Measurements from ENCODE around the gene PCED1A. TPM values are rescaled to one million over a fixed set of nuclear protein-coding genes. Genes with fewer than 3 reads are reported as not detected.
A peak's percentile ranks its signal among the peaks of the same experiment; 100 is the strongest.
"Not testable (repeated sequence)": the region's sequence is repeated elsewhere in the genome, so short reads cannot be mapped to it uniquely, and the experiment has no call there.

The PCED1A gene
- total and polyA plus RNA-seq, 2 donors: 25.1 to 105 TPM

DNA sequence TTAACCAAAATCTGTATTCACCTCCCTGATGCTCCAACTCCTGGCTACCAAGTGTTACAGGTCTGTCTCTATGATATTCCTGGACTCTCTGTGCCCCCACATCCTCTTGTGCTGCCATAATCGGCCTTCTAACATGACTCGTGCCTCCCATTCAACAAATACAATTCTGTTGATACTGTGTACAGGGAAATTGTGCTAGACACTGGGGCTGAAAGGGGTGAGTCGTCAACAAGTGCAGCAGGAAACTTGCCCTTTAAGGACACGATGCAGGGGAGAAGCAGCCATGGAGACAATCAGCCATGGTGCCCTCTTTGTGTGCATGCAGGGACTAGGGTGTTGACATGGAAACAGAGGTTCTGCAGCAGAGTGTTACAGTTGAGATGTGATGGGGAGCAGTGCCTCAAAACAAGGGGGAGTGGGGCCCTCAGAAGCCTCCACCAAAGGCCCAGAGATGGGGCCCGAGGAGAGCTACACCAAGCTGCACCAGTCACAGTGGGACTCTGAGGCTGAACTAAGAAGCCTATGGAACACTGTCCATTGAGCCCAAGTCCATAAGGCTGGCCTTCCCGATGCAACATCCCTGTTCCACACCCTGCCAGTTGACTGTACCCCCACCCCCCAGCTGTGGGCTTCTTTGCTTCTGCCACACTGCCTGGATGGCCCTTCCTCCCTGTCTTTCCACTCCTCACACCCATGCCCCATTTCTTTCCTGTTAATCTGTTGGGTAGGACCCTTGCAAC is 3.1 kb downstream of the PCED1A start:
- 94% methylated on average over 6 of the region's 6 CpGs for WGBS
- no peak for DNase-seq (ENCODE audit: low read depth in 6 of 9, low spot score in 9 of 9)
- H3K4me1 ChIP-seq (ENCODE audit: control insufficient read depth in 2 of 2, insufficient read depth in 2 of 2, low read length in 2 of 2): peaks cover 11 to 14% of the 10 kb centered on the region in 2 donors
- H3K9me3 ChIP-seq (ENCODE audit: control insufficient read depth in 2 of 2, insufficient read depth in 1 of 2, low read length in 1 of 2): no peaks in the 10 kb centered on the region
- no peaks in the 10 kb centered on the region for H3K27me3 ChIP-seq (ENCODE audit: control insufficient read depth in 2 of 2, insufficient read depth in 1 of 2, low read length in 1 of 2)
- no peak overlapping the region for H3K27ac ChIP-seq (ENCODE audit: low read depth in 1 of 2, low read length in 1 of 2)
- H3K4me3 ChIP-seq (ENCODE audit: low read length in 2 of 2): no peak overlapping the region
- H3K36me3 ChIP-seq (ENCODE audit: control insufficient read depth in 2 of 2, insufficient read depth in 2 of 2, low read length in 1 of 2): peaks cover 0 to 6% of the 10 kb centered on the region in 2 donors

DNA sequence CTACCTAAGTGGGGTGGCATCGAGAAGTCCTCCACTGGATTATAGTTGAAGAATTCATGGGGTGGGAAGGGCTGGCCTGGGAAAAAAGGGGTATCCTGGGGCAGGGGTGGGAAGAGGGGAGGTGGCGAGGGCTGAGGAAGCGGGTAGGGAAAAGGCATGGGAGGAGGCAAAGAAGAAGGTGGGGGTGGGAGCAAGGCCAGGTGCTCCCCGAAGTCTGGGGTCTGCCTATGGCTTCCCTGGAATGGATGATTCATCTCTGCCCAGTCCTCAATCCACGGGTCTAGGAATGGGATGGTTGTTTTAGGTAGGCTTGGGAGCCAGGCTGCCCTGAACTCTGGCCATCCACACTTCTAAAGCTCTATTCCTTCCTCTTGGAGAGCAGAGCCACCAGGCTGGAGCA is 4.4 kb downstream of the PCED1A start:
- no peak for DNase-seq (ENCODE audit: low read depth in 6 of 9, low spot score in 9 of 9)
- H3K27ac ChIP-seq (ENCODE audit: low read depth in 1 of 2, low read length in 1 of 2): no peak overlapping the region
- peaks cover 6 to 8% of the 10 kb centered on the region in 2 donors for H3K4me1 ChIP-seq (ENCODE audit: control insufficient read depth in 2 of 2, insufficient read depth in 2 of 2, low read length in 2 of 2)
- WGBS: 87% methylated on average over 5 of the region's 5 CpGs
- H3K4me3 ChIP-seq (ENCODE audit: low read length in 2 of 2): no peak overlapping the region
- H3K9me3 ChIP-seq (ENCODE audit: control insufficient read depth in 2 of 2, insufficient read depth in 1 of 2, low read length in 1 of 2): no peaks in the 10 kb centered on the region
- H3K36me3 ChIP-seq (ENCODE audit: control insufficient read depth in 2 of 2, insufficient read depth in 2 of 2, low read length in 1 of 2): peaks cover 0 to 6% of the 10 kb centered on the region in 2 donors
- no peaks in the 10 kb centered on the region for H3K27me3 ChIP-seq (ENCODE audit: control insufficient read depth in 2 of 2, insufficient read depth in 1 of 2, low read length in 1 of 2)

DNA sequence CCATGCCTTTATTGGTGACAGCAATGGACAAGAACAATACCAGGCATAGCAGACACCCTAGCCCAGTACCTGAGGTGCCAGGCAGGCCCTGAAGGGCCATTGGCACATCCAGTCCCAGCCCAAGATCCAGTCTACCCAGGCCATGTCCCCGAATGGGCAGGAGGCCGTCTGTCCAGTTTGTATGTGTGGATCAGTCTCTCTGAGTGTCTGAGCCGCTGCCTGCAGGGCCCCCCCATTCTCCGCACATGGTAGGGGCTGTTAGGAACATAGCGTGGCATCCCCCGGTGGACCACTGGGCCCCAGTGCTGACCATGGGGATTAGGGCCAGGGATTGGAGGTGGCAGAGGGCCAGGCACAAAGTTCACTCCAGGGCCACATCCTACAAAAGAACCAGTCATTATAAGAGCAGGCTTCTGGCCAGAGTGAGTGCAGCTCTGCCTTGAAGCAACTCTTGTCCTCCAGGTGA is 5.1 kb downstream of the PCED1A start:
- H3K27me3 ChIP-seq (ENCODE audit: control insufficient read depth in 2 of 2, insufficient read depth in 1 of 2, low read length in 1 of 2): no peaks in the 10 kb centered on the region
- no peak for DNase-seq (ENCODE audit: low read depth in 6 of 9, low spot score in 9 of 9)
- WGBS: 99% methylated on average over 6 of the region's 6 CpGs

DNA sequence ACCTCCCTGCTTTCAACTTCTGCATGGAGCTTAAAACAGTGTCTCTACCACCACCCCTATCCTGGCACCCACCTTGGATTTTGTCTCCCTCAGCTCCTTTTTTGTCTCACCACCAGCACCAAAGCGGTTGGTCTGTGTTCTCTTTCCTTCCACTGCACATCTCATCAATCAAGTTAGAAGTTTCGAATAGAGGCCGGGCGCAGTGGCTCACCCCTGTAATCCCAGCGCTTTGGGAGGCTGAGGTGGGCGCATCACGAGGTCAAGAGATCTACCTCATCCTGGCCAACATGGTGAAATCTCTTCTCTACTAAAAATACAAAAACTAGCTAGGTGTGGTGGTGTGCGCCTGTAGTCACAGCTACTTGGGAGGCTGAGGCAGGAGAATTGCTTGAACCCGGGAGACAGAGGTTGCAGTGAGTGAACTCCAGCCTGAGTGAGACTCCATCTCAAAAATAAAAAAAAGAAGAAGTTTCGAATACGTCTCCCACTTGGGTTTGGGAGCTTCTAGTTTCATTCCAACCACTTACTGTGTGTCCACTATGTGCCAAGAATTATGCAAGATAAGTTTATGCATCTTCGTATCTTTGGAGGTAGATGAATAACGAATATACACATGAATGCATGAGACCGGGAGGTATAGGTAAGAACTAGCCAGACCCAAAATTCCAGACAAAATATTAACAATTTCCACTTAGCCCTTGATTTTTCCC is 5.9 kb downstream of the PCED1A start:
- Histone ChIP-seq H3K27me3 (ENCODE audit: control insufficient read depth in 2 of 2, insufficient read depth in 1 of 2, low read length in 1 of 2) (peaks cover 0 to 4% of the 10 kb centered on the region in 2 donors), H3K4me1 (ENCODE audit: control insufficient read depth in 2 of 2, insufficient read depth in 2 of 2, low read length in 2 of 2) (peaks cover 0 to under 1% of the 10 kb centered on the region in 2 donors), H3K9me3 (ENCODE audit: control insufficient read depth in 2 of 2, insufficient read depth in 1 of 2, low read length in 1 of 2) (no peaks in the 10 kb centered on the region), H3K36me3 (ENCODE audit: control insufficient read depth in 2 of 2, insufficient read depth in 2 of 2, low read length in 1 of 2) (peaks cover 0 to 6% of the 10 kb centered on the region in 2 donors), H3K27ac (ENCODE audit: low read depth in 1 of 2, low read length in 1 of 2) (no peak overlapping the region), H3K4me3 (ENCODE audit: low read length in 2 of 2) (no peak overlapping the region)
- no peak for DNase-seq (ENCODE audit: low read depth in 6 of 9, low spot score in 9 of 9)
- WGBS: 98% methylated on average over 14 of the region's 14 CpGs

More for the DNA sequence above, 5.1 kb downstream of the PCED1A start:
- no peaks in the 10 kb centered on the region for H3K9me3 ChIP-seq (ENCODE audit: control insufficient read depth in 2 of 2, insufficient read depth in 1 of 2, low read length in 1 of 2)
- H3K27ac ChIP-seq (ENCODE audit: low read depth in 1 of 2, low read length in 1 of 2): no peak overlapping the region
- H3K4me1 ChIP-seq (ENCODE audit: control insufficient read depth in 2 of 2, insufficient read depth in 2 of 2, low read length in 2 of 2): peaks cover 4 to 8% of the 10 kb centered on the region in 2 donors
- no peak overlapping the region for H3K4me3 ChIP-seq (ENCODE audit: low read length in 2 of 2)
- H3K36me3 ChIP-seq (ENCODE audit: control insufficient read depth in 2 of 2, insufficient read depth in 2 of 2, low read length in 1 of 2): peaks cover 0 to 6% of the 10 kb centered on the region in 2 donors

DNA sequence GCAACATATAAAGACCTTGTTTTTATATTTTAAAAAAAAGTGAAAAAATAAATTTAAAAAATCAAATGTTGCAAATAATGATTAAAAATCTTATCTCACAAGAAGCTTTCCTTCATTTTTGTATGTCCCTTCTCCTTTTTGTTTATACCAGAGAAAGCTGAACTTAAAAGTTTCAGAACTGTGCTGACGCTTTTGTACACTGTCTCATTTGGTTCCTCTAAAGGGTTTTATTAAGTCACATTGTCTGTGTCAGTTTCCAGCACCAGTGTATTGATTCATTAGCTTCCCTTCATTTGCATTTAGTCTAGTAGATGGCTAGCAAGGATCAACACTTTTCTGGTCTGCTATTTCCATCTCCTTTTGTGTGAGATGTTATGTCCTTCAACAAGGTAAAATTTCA is 6.7 kb downstream of the PCED1A start:
- no peak overlapping the region for H3K27ac ChIP-seq (ENCODE audit: low read depth in 1 of 2, low read length in 1 of 2)
- WGBS: 96% methylated on average over 1 of the region's 1 CpG
- H3K4me1 ChIP-seq (ENCODE audit: control insufficient read depth in 2 of 2, insufficient read depth in 2 of 2, low read length in 2 of 2): no peaks in the 10 kb centered on the region
- peaks cover 0 to 6% of the 10 kb centered on the region in 2 donors for H3K36me3 ChIP-seq (ENCODE audit: control insufficient read depth in 2 of 2, insufficient read depth in 2 of 2, low read length in 1 of 2)
- H3K27me3 ChIP-seq (ENCODE audit: control insufficient read depth in 2 of 2, insufficient read depth in 1 of 2, low read length in 1 of 2): peaks cover 2 to 9% of the 10 kb centered on the region in 2 donors
- no peaks in the 10 kb centered on the region for H3K9me3 ChIP-seq (ENCODE audit: control insufficient read depth in 2 of 2, insufficient read depth in 1 of 2, low read length in 1 of 2)
- no peak overlapping the region for H3K4me3 ChIP-seq (ENCODE audit: low read length in 2 of 2)
- no peak for DNase-seq (ENCODE audit: low read depth in 6 of 9, low spot score in 9 of 9)

DNA sequence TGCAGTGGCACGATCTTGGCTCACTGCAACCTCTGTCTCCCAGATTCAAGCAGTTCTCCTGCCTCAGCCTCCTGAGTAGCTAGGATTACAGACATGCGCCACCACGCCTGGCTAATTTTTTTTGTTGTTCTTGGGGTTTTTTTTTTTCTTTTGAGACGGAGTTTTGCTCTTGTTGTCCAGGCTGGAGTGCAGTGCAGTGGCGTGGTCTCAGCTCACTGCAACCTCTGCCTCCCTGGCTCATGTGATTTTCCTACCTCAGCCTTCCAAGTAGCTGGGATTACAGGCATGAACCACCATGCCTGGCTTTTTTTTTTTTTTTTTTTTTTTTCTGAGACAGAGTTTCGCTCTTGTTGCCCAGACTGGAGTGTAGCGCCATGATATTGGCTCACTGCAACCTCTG is 9.2 kb downstream of the PCED1A start:
- peaks cover 5 to 19% of the 10 kb centered on the region in 2 donors for H3K27me3 ChIP-seq (ENCODE audit: control insufficient read depth in 2 of 2, insufficient read depth in 1 of 2, low read length in 1 of 2)
- H3K4me3 ChIP-seq (ENCODE audit: low read length in 2 of 2); DNase-seq (ENCODE audit: low read depth in 6 of 9, low spot score in 9 of 9); H3K9me3 ChIP-seq (ENCODE audit: control insufficient read depth in 2 of 2, insufficient read depth in 1 of 2, low read length in 1 of 2); H3K4me1 ChIP-seq (ENCODE audit: control insufficient read depth in 2 of 2, insufficient read depth in 2 of 2, low read length in 2 of 2); H3K27ac ChIP-seq (ENCODE audit: low read depth in 1 of 2, low read length in 1 of 2); H3K36me3 ChIP-seq (ENCODE audit: control insufficient read depth in 2 of 2, insufficient read depth in 2 of 2, low read length in 1 of 2): not testable (repeated sequence)
- 95% methylated on average over 7 of the region's 7 CpGs for WGBS

DNA sequence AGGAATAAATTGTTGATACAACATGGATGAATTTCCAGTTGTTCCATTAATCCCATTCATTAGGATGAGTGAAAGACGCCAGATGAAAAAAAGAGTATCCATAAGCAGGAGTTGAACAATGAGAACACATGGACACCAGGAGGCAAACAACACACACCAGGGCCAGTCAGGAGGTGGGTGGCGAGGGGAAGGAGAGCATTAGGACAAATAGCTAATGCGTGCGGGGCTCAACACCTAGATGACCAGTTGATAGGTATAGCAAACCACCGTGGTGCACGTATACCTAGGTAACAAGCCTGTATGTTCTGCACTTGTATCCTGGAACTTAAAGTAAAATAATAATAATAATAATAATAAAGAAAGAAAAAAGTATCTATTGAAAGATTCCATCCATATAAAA is 11.1 kb downstream of the PCED1A start:
- Histone ChIP-seq H3K27me3 (ENCODE audit: control insufficient read depth in 2 of 2, insufficient read depth in 1 of 2, low read length in 1 of 2) (peaks cover 5 to 20% of the 10 kb centered on the region in 2 donors), H3K4me1 (ENCODE audit: control insufficient read depth in 2 of 2, insufficient read depth in 2 of 2, low read length in 2 of 2) (peaks cover 3 to 8% of the 10 kb centered on the region in 2 donors), H3K27ac (ENCODE audit: low read depth in 1 of 2, low read length in 1 of 2) (no peak overlapping the region), H3K36me3 (ENCODE audit: control insufficient read depth in 2 of 2, insufficient read depth in 2 of 2, low read length in 1 of 2) (no peaks in the 10 kb centered on the region), H3K9me3 (ENCODE audit: control insufficient read depth in 2 of 2, insufficient read depth in 1 of 2, low read length in 1 of 2) (no peaks in the 10 kb centered on the region), H3K4me3 (ENCODE audit: low read length in 2 of 2) (no peak overlapping the region)
- WGBS: 80% methylated on average over 6 of the region's 6 CpGs
- DNase-seq (ENCODE audit: low read depth in 6 of 9, low spot score in 9 of 9): no peak

DNA sequence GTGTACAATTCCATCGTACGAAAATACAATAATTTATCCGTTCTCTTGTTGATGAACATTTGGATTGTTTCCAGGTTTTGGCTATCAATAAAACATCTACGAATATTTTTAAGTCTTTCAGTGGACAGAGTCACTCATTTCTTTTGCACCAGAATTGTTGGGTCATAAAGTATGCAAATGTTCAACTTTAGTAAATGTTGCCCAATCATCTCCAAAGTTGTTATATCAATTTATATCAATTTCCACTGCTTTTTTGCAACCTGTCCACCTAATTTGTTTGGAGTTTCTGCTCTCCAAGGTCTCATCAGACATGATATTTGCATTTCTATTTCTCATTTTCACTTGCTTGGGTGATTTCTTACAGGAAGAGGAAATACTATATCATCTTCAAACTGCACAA is 13.8 kb downstream of the PCED1A start:
- no peak for DNase-seq (ENCODE audit: low read depth in 6 of 9, low spot score in 9 of 9)
- 97% methylated on average over 4 of the region's 4 CpGs for WGBS

DNA sequence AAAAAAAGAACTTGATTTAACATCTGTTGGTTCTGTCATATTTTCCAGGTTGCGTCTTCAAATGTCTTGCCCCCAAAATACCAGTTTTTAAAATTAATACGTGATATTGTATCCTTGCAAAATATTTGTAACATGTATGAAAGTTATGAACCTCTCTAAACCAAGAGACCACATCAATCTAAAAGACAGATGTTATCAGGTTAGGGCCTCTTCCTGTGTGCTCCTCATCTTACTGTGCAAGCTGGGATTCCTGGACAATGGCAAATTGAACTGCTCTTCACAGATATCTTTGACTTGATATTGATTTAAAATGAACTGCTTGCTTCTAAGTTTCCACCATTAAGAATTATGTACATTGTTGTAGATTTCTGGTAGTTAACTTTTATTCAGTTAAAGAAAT is 14.7 kb downstream of the PCED1A start:
- Histone ChIP-seq H3K27ac (ENCODE audit: low read depth in 1 of 2, low read length in 1 of 2) (no peak overlapping the region), H3K27me3 (ENCODE audit: control insufficient read depth in 2 of 2, insufficient read depth in 1 of 2, low read length in 1 of 2) (peaks cover 10 to 33% of the 10 kb centered on the region in 2 donors), H3K36me3 (ENCODE audit: control insufficient read depth in 2 of 2, insufficient read depth in 2 of 2, low read length in 1 of 2) (no peaks in the 10 kb centered on the region), H3K4me1 (ENCODE audit: control insufficient read depth in 2 of 2, insufficient read depth in 2 of 2, low read length in 2 of 2) (peaks cover 15 to 19% of the 10 kb centered on the region in 2 donors), H3K9me3 (ENCODE audit: control insufficient read depth in 2 of 2, insufficient read depth in 1 of 2, low read length in 1 of 2) (no peaks in the 10 kb centered on the region), H3K4me3 (ENCODE audit: low read length in 2 of 2) (peak overlapping the region in 1 of 2 donors; percentile 14)
- WGBS: 18% methylated on average over 2 of the region's 2 CpGs
- DNase-seq (ENCODE audit: low read depth in 6 of 9, low spot score in 9 of 9): peak in 4 of 9 donors; percentile 40 to 77 (median 46)

More for the DNA sequence above, 13.8 kb downstream of the PCED1A start:
- Histone ChIP-seq H3K4me3 (ENCODE audit: low read length in 2 of 2) (no peak overlapping the region), H3K9me3 (ENCODE audit: control insufficient read depth in 2 of 2, insufficient read depth in 1 of 2, low read length in 1 of 2) (no peaks in the 10 kb centered on the region), H3K36me3 (ENCODE audit: control insufficient read depth in 2 of 2, insufficient read depth in 2 of 2, low read length in 1 of 2) (no peaks in the 10 kb centered on the region), H3K27ac (ENCODE audit: low read depth in 1 of 2, low read length in 1 of 2) (no peak overlapping the region), H3K27me3 (ENCODE audit: control insufficient read depth in 2 of 2, insufficient read depth in 1 of 2, low read length in 1 of 2) (peaks cover 5 to 24% of the 10 kb centered on the region in 2 donors), H3K4me1 (ENCODE audit: control insufficient read depth in 2 of 2, insufficient read depth in 2 of 2, low read length in 2 of 2) (peaks cover 10% of the 10 kb centered on the region in 2 donors)

All from thymus (tissue), 11 donors.